Central memory CD4-positive, alpha-beta T cell (primary cell): ENCODE results near the gene LILRA5.
A peak's percentile ranks its signal among the peaks of the same experiment; 100 is the strongest.
"Not testable (repeated sequence)": the region's sequence is repeated elsewhere in the genome, so short reads cannot be mapped to it uniquely, and the experiment has no call there.

Experiments
- DNase-seq: peaks from one replicate; pipeline ENCODE4 v3.0.0; 2022

The LILRA5 gene

DNA sequence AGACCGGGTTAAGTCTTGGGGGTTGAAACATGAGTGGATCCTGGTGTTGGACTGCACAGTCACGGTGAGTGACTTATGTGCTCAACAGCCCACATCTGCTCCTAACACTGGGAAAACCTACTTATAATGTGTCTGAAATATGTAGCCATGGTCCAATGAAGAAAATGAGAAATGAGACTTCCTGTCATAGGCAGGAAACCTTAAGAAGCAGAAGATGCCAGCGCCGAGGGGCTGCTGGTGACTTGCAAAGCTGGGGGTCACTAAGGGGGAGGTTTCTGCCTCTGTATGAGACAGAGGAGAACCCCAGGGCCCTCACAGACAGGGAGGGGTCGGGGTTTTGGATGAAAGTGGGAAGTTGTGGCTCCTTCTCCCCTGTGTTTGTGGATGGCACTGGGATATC is 40.8 kb downstream of the LILRA5 start:
- DNase-seq: not testable (repeated sequence)

DNA sequence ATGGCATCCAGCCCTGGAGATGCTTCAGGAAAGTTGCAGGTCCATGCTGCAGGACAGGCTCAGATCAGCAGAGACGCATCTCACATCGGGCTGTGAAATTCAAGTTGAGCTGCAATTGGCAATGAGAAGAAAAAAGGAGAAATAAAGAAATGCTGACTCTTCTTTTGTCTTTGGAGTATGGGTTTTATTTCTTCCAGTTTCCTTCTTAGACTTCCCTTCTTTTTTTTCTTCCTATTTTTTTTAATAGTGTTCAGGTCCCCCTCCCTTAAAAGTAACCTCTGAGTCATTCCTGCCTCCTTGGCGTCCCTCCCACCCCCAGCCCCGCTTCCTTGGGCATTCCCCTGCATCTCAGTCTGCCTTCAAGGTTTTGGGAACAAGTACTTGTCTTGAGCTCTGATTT is 41.4 kb downstream of the LILRA5 start:
- DNase-seq: not testable (repeated sequence)

DNA sequence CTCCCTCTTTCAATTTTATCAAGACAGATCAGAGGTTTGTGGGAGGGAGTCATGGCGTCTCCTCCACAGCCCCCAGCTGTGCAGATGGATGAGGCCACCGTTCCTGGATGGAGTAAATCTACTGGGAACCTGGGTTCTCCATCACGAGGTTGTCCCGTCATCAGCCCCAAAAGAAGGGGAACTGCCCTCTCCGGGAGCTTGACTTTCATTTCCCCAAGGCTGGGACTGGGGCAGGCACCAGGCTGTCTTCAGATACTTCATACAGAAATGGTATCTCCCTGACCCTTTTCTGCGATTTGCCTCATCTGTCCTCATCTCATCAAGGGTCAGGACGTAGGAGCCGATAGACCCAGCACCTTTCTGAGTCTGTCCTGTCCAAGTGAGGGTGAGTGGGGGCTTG is 41.9 kb downstream of the LILRA5 start:
- no peak for DNase-seq

DNA sequence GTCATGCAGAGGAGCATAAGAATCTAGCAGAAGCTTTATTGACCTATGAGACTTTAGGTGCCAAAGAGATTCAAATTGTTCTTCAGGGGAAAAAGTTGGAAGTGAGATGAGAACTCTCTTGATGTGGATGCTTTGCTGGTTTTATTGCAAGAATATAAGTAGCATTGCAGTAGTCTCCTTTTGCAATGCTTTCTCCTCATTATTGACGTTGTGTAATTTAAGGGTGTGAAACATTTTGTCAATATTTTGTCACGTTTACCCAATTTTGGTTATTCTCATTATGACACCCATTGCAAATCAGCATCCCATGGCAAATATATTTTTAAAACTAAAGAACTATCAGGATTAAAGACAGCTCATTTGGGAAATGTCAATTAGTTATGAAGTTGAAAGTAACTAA is 44.0 kb downstream of the LILRA5 start:
- no peak for DNase-seq

DNA sequence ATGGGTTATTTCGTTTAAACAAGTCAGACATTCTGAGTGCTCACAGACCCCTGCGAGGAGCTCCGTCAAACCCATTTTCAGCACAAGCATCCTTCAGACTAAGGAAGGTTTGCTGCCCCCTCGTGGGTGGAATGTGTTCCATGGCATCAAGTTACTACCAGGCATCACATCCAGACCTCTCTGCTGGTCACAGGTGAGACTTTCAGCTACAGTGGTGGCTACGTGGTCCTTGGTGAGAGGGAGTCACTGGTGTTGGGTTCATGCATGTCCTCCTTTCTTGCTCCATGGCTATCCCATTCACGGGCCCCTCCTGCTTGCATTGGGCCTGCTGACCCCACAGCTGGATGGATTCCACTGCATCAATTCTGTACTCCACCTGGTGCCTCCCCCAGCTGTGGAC is 46.8 kb downstream of the LILRA5 start:
- peak; percentile 28 for DNase-seq

DNA sequence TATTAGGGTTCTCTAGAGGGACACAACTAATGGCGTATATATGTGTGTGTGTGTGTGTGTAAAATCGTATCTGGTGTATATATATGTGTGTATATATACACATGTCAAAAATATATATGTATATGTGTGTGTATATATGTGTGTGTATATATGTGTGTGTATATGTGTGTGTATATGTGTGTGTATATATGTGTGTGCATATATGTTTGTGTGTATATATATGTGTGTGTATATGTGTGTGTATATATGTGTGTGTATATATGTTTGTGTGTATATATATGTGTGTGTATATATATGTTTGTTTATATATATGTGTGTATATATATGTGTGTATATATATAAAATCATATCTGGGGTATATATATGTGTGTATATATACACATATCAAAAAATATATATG is 50.5 kb downstream of the LILRA5 start:
- DNase-seq: no peak

DNA sequence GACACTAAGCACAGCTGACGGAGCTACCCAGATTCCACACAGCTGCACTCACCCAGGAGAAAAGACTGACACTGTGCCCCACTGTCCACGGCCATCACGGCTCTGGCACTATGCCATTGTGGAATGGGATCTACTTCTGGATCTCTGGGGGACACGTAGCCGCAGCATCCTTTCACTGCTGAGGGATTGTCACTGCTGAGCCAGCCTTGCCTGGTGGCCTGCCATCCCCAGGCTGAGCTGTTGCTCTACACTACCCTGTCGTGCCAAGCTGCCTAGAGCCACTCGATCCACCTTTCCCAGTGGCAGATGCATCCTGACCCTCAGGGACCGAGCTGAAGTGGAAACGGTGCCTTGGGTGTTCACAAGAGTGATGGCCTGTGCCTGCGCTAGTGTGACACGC is 50.9 kb downstream of the LILRA5 start:
- no peak for DNase-seq

DNA sequence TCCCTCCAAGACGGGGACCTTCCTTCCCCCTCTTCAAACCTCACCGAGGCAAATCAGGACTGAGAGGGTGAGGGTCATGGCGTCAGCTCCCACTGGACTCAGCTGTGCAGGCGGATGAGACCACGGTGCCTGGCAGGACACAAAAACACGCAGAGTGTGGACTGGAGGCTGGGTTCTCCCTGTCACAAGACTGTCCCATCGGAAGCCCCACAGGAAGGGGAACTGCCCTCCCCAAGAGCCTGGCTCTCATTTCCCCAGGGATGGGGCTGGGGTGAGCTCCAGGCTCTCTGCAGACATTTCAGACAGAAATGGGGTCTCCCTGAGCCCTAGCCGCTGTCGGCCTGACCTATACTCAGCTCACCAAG is 55.9 kb downstream of the LILRA5 start, which contains the start of gene LILRB5:
TSS of gene LILRB5 (minus strand) at position 158 of the 365 bp plus-strand sequence. CDS start at position 78, 80 bp downstream.
- no peak for DNase-seq
